Liver (tissue), 9 donors: ENCODE results near the gene MMEL1. TPM values are rescaled to one million over a fixed set of nuclear protein-coding genes. Genes with fewer than 3 reads are reported as not detected.
A peak's percentile ranks its signal among the peaks of the same experiment; 100 is the strongest.

ENCODE experiments used
- DNase-seq: peaks from one replicate; pipeline ENCODE4 v3.0.0-alpha.2; 2017; ENCODE audit warnings: low spot score
- H3K27ac ChIP-seq, 2 donors: one replicate each; pipeline ENCODE4 v1.7.0; 2013; ENCODE audit warnings: inconsistent platforms in 2 of 2, low read length in 2 of 2, control low read depth in 1 of 2, low read depth in 1 of 2, mild to moderate bottlenecking in 1 of 2
- H3K27me3 ChIP-seq, 4 donors: one replicate each; pipeline versions ENCODE4 v1.6.1 to v1.7.0; 2013; ENCODE audit warnings: low read length in 3 of 4, inconsistent platforms in 1 of 4, mild to moderate bottlenecking in 1 of 4, moderate library complexity in 1 of 4; ENCODE audit not compliant: control insufficient read depth in 4 of 4, insufficient read depth in 4 of 4
- H3K36me3 ChIP-seq, 4 donors: one replicate each; pipeline versions ENCODE4 v1.6.1 to v1.7.0; 2013; ENCODE audit warnings: low read length in 3 of 4, mild to moderate bottlenecking in 3 of 4, low read depth in 1 of 4, moderate library complexity in 1 of 4; ENCODE audit not compliant: control insufficient read depth in 4 of 4, insufficient read depth in 3 of 4
- H3K4me1 ChIP-seq, 4 donors: one replicate each; pipeline versions ENCODE4 v1.6.1 to v1.7.0; 2013; ENCODE audit warnings: low read length in 3 of 4, mild to moderate bottlenecking in 3 of 4, moderate library complexity in 1 of 4; ENCODE audit not compliant: control insufficient read depth in 4 of 4, insufficient read depth in 4 of 4
- H3K4me3 ChIP-seq, 3 donors: one replicate each; pipeline versions ENCODE4 v1.6.1 to v1.7.0; 2013; ENCODE audit warnings: low read length in 3 of 3, control low read depth in 1 of 3, low read depth in 1 of 3, mild to moderate bottlenecking in 1 of 3
- H3K9ac ChIP-seq, 2 donors: one replicate each; pipeline ENCODE4 v1.7.0; 2013; ENCODE audit warnings: low read length in 2 of 2, mild to moderate bottlenecking in 2 of 2, moderate library complexity in 2 of 2, control low read depth in 1 of 2, low read depth in 1 of 2
- H3K9me3 ChIP-seq, 4 donors: one replicate each; pipeline versions ENCODE4 v1.6.1 to v1.7.0; 2013; ENCODE audit warnings: low read length in 3 of 4; ENCODE audit not compliant: control insufficient read depth in 4 of 4
- ATF3 ChIP-seq: IDR thresholded peaks from 2 replicates; pipeline ENCODE4 v1.6.1; 2016; ENCODE audit warnings: antibody characterized with exemption
- CTCF ChIP-seq: fragments of 150-350 bp; IDR thresholded peaks from 2 replicates; pipeline ENCODE4 v1.5.1; 2017; ENCODE audit warnings: improper control_type of control experiment, low read depth, low read length; ENCODE audit not compliant: missing input control
- EGR1 ChIP-seq, 2 donors: IDR thresholded peaks; 2 replicates each; pipeline ENCODE4 v1.6.1; 2016 to 2018; ENCODE audit warnings: antibody characterized with exemption in 2 of 2, low read depth in 2 of 2
- FOXA1 ChIP-seq: IDR thresholded peaks from 2 replicates; pipeline ENCODE4 v1.6.1; 2016; ENCODE audit warnings: antibody characterized with exemption
- FOXA2 ChIP-seq: IDR thresholded peaks from 2 replicates; pipeline ENCODE4 v1.6.1; 2016; ENCODE audit warnings: antibody characterized with exemption
- GABPA ChIP-seq, 2 donors: IDR thresholded peaks in 1 of 2; conservative IDR thresholded peaks in 1 of 2; 2 replicates each; pipeline ENCODE4 v1.6.1; 2016; ENCODE audit warnings: antibody characterized with exemption in 2 of 2, mild to moderate bottlenecking in 1 of 2, moderate library complexity in 1 of 2
- HNF4A ChIP-seq, 2 donors: conservative IDR thresholded peaks; 2 replicates each; pipeline ENCODE4 v1.6.1; 2016; ENCODE audit warnings: antibody characterized with exemption in 2 of 2, mild to moderate bottlenecking in 2 of 2
- HNF4G ChIP-seq: IDR thresholded peaks from 2 replicates; pipeline ENCODE4 v1.6.1; 2016; ENCODE audit warnings: antibody characterized with exemption
- JUND ChIP-seq, 2 donors: IDR thresholded peaks; 2 replicates each; pipeline ENCODE4 v1.6.1; 2016; ENCODE audit warnings: antibody characterized with exemption in 2 of 2
- MAX ChIP-seq: IDR thresholded peaks from 2 replicates; pipeline ENCODE4 v1.6.1; 2016; ENCODE audit warnings: antibody characterized with exemption
- NR2F2 ChIP-seq: IDR thresholded peaks from 2 replicates; pipeline ENCODE4 v1.6.1; 2016; ENCODE audit warnings: antibody characterized with exemption
- RAD21 ChIP-seq, 2 donors: IDR thresholded peaks; 2 replicates each; pipeline ENCODE4 v1.6.1; 2016; ENCODE audit warnings: antibody characterized with exemption in 2 of 2, mild to moderate bottlenecking in 2 of 2
- REST ChIP-seq: IDR thresholded peaks from 2 replicates; pipeline ENCODE4 v1.6.1; 2016; ENCODE audit warnings: antibody characterized with exemption, mild to moderate bottlenecking
- RXRA ChIP-seq, 2 donors: IDR thresholded peaks; 2 replicates each; pipeline ENCODE4 v1.6.1; 2017 to 2018; ENCODE audit warnings: antibody characterized with exemption in 2 of 2, mild to moderate bottlenecking in 1 of 2
- SP1 ChIP-seq: IDR thresholded peaks from 2 replicates; pipeline ENCODE4 v1.6.1; 2018; ENCODE audit warnings: antibody characterized with exemption, mild to moderate bottlenecking
- TAF1 ChIP-seq: conservative IDR thresholded peaks from 2 replicates; pipeline ENCODE4 v1.6.1; 2016; ENCODE audit warnings: antibody characterized with exemption, mild to moderate bottlenecking
- YY1 ChIP-seq: IDR thresholded peaks from 2 replicates; pipeline ENCODE4 v1.6.1; 2016; ENCODE audit warnings: antibody characterized with exemption, mild to moderate bottlenecking
- ZBTB33 ChIP-seq: IDR thresholded peaks from 2 replicates; pipeline ENCODE4 v1.6.1; 2016; ENCODE audit warnings: antibody characterized with exemption
- WGBS: extraction: QIAGEN DNeasy Blood & Tissue Kit; methylation state at CpG from one replicate; pipeline ENCODE4 v1.1.7; 2013; 5-methylcytosine and 5-hydroxymethylcytosine counted together
- polyA plus RNA-seq, 2 donors: library from polyadenylated mRNA; stranded (reverse) in 1 of 2; unstranded in 1 of 2; fragments of 200-250 nt in 1 of 2; fragments of >200 nt in 1 of 2; fragmentation: Nextera tagmentation in 1 of 2; extraction: Ambion mirVana in 1 of 2; gene quantifications; one replicate each; pipeline versions ENCODE4 v1.2.1 to v1.2.3, GENCODE V29; 2013 to 2015
- total RNA-seq, 2 donors: library from RNA; depleted of rRNA; stranded (reverse); fragments of >200 nt; gene quantifications; one replicate each; pipeline ENCODE4 v1.2.3, GENCODE V29; 2014
- donor health status: healthy.
- donor health status: healthy.
- donor health status: healthy.
- donor health status: healthy.
- donor health status: healthy.

The MMEL1 gene
- total and polyA plus RNA-seq, 4 donors: under 0.01 to 0.42 TPM; not detected in 2

GRCh38 chr1:2546515-2547209, 86.2 kb downstream of the MMEL1 start:
- no peaks in the 10 kb centered on the region for H3K36me3 ChIP-seq
- H3K4me1 ChIP-seq: peaks cover 13 to 49% (median 29%) of the 10 kb centered on the region in 4 donors
- no peaks in the 10 kb centered on the region for H3K27me3 ChIP-seq
- H3K4me3 ChIP-seq: peak overlapping the region; percentile 58 to 71 (median 63)
- H3K9ac ChIP-seq: peak overlapping the region in 1 of 2 donors; percentile 58
- DNase-seq: peak; percentile 77
- H3K9me3 ChIP-seq: no peaks in the 10 kb centered on the region
- under 1% methylated on average over 52 of the region's 52 CpGs for WGBS
- TF ChIP-seq HNF4A (conservative IDR thresholded peaks at IDR 0.05) (peak in 1 of 2 donors; percentile 34), FOXA1 (peak; percentile 23), EGR1 (IDR thresholded peaks at IDR 0.05; ENCODE audit: low read depth in 2 of 2) (peak in 1 of 2 donors; percentile 21), CTCF (peak; percentile 40), GABPA (IDR thresholded peaks at IDR 0.05 in 1 of 2, conservative IDR thresholded peaks at IDR 0.05 in 1 of 2) (peak in 1 of 2 donors; percentile 76), MAX (no peak), SP1 (peak; percentile 75), ATF3 (no peak), HNF4G (no peak), JUND (IDR thresholded peaks at IDR 0.05) (no peak), TAF1 (no peak), REST (peak; percentile 51), RAD21 (IDR thresholded peaks at IDR 0.05) (peak; percentile 48 to 56), FOXA2 (no peak), NR2F2 (no peak), ZBTB33 (no peak), YY1 (peak; percentile 82), RXRA (IDR thresholded peaks at IDR 0.05) (peak in 1 of 2 donors; percentile 48)
- H3K27ac ChIP-seq: peak overlapping the region; percentile 96 to 99
